ENCODE measurements around the gene TAF1C. TPM values are rescaled to one million over a fixed set of nuclear protein-coding genes. Genes with fewer than 3 reads are reported as not detected.
A peak's percentile ranks its signal among the peaks of the same experiment; 100 is the strongest.

Gene TAF1C
- total and polyA plus RNA-seq, 9 of the 15 experiments (the other 6 are each of a cell fraction or from before 2014, with no cell fraction given) = 1.5 to 74.8 (median 21.0) TPM

DNA sequence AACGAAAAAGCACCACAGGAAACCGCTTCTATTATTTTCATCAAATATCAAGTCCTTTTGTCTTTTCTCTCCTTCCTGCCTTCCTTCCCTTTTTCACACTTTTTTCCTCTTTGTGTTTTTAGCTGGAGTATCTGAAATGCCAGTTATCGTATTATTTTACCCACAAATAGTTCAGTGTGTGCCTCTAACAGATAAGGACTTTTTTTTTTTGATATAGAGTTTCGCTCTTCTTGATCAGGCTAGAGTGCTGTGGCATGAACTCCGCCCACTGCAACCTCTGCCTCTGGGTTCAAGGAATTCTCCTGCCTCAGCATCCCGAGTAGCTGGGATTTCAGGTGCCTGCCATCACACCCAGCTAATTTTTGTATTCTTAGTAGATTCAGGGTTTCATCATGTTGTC is 31.1 kb downstream of the TAF1C start (continued):
- TF ChIP-seq ZNF518B (CRISPR knock-in tag; IDR thresholded peaks at IDR 0.05) = no peak
- TF ChIP-seq ZNF699 (CRISPR knock-in tag; IDR thresholded peaks at IDR 0.05; ENCODE audit: insufficient replicate concordance) = no peak
- no peak for TF ChIP-seq SMAD1 (IDR thresholded peaks at IDR 0.05; ENCODE audit: low read depth, low read length, partially characterized antibody)

DNA sequence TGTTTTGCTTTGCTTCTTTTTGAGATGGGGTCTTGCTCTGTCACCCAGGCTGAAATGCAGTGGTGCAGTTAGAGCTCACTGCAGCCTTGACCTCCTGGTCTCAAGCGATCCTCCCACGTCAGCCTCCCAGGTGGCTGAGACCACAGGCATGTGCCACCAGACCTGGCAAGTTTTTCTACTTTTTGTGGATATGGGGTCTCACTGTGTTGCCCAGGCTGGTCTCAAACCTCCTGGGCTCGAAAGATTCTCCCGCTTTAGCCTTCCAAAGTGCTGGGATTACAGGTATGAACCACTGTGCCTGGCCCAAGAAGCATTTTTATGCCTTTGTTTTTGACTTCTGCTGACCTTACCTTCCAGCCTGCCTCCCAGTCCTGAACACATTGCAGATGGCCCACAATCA is 31.6 kb downstream of the TAF1C start:
- TF ChIP-seq ZNF184 (CRISPR knock-in tag; IDR thresholded peaks at IDR 0.05) (no peak), ZNF449 (CRISPR knock-in tag; IDR thresholded peaks at IDR 0.05) (no peak), ZNF121 (CRISPR knock-in tag; conservative IDR thresholded peaks at IDR 0.05) (peak; percentile 73)
- H3K9me1 ChIP-seq (ENCODE audit: control insufficient read depth, insufficient read depth, low read length) = no peaks in the 10 kb centered on the region
- FAIRE-seq = no peak
- no peaks in the 10 kb centered on the region for H4K20me1 ChIP-seq (replicated peaks; ENCODE audit: control insufficient read depth, insufficient read depth, low read length)
- in situ Hi-C loops (cut with MboI) = no loop called here
- H3K9me3 ChIP-seq (replicated peaks; ENCODE audit: control insufficient read depth, insufficient read depth, low read depth, low read length) = no peaks in the 10 kb centered on the region
- no peaks in the 10 kb centered on the region for H3K36me3 ChIP-seq (ENCODE audit: control insufficient read depth, insufficient read depth, low read length)
- peaks cover 27 to 55% of the 10 kb centered on the region in 2 experiments for H3K27me3 ChIP-seq (ENCODE audit: control insufficient read depth in 2 of 2, insufficient read depth in 2 of 2, low read length in 2 of 2)
- H3K79me2 ChIP-seq (ENCODE audit: control insufficient read depth, insufficient read depth, low read length) = no peaks in the 10 kb centered on the region
- H2AFZ ChIP-seq (ENCODE audit: low read depth, low read length) = no peak overlapping the region
- DNase-seq (ENCODE audit: extremely low read depth in 1 of 4, low spot score in 3 of 4) = no peak
- no peak overlapping the region for H3K4me2 ChIP-seq (ENCODE audit: insufficient read depth, low read length)
- BruUV-seq (replicated peaks) = no TSS peak
- intact Hi-C loops (cut with micrococcal nuclease) = no loop called here
- no peak overlapping the region for H3K4me3 ChIP-seq
- no peak overlapping the region for H3K9ac ChIP-seq (ENCODE audit: insufficient read depth in 1 of 2, low read depth in 2 of 2, low read length in 2 of 2)
- ChIA-PET POLR2A (interaction anchor here (0.7 kb wide), 1 partner anchor 451 kb away, joined by 4 read pairs; no protein-coding TSS in a partner anchor), CTCF (ENCODE audit: low intra/inter-chr PET ratio) (no interaction called here)
- H3K27ac ChIP-seq (ENCODE audit: extremely low read depth, low read depth, low read length) = no peak overlapping the region
- ATAC-seq = no peak
- WGBS (ENCODE audit: insufficient coverage, low coverage, missing lambda C conversion rate) = 18% methylated on average over 4 of the region's 4 CpGs
- H3K4me1 ChIP-seq (replicated peaks in 1 of 2; ENCODE audit: control insufficient read depth in 2 of 2, insufficient read depth in 2 of 2, low read length in 2 of 2) = peaks cover 0 to 4% of the 10 kb centered on the region in 2 experiments; a peak in 1 of 5 replicates
